GM12878 (cell line): ENCODE results near the gene PDGFD.

Source experiments
- RCOR1 ChIP-seq: conservative IDR thresholded peaks from 2 replicates; pipeline ENCODE4 v1.6.1; 2012; ENCODE audit warnings: low read depth, low read length, improper control_type of control experiment
- TF ChIP-seq, protein P1 (sequence below), 3 experiments: IDR thresholded peaks in 2 of 3; conservative IDR thresholded peaks in 1 of 3; 2 replicates each; pipeline ENCODE4 v1.5.1; 2011; ENCODE audit warnings: low read depth in 3 of 3, low read length in 3 of 3, mild to moderate bottlenecking in 3 of 3, control low read depth in 2 of 3, moderate library complexity in 2 of 3, inconsistent platforms in 1 of 3, mixed read lengths in 1 of 3; ENCODE audit not compliant: control insufficient read depth in 2 of 3, insufficient read depth in 1 of 3; ENCODE audit errors: extremely low read depth in 1 of 3

DNA sequence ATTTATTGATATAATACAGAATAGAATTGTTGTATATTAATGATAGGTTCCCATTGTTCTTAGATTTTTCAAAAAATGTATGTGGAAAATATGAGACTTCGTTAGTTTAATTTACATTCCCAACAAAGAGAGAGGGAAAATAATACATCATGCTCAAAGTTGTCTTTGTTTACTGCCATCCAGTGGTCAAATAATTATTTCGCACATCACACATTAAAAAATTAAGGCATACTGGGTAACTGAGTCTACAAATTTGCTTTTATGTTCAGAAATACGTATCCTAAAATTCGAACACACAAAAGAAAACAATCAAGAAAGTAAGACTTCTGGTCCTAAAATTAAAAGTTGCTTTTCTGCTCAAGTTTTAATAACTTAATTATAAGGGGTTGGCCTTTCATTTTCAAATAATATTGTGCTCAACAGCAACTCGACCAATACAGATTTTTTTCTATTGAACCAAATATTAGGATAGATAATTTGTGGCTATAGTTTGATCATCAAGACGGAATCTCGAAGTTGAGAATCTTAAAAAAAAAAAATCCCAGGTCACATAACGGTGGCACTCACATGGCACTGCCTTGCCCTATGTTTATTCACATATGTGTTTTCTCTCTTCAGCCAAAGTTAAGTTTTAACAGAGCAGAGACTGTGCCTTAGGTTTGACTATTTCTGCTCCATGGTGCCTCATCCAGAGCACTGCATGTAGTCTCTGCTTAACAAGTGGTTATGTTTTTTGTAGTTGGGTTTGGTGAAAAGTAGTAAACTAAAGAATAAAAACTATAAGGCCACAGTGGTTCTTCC, 12.3 kb downstream of the PDGFD start:
- TF ChIP-seq, protein P1, sequence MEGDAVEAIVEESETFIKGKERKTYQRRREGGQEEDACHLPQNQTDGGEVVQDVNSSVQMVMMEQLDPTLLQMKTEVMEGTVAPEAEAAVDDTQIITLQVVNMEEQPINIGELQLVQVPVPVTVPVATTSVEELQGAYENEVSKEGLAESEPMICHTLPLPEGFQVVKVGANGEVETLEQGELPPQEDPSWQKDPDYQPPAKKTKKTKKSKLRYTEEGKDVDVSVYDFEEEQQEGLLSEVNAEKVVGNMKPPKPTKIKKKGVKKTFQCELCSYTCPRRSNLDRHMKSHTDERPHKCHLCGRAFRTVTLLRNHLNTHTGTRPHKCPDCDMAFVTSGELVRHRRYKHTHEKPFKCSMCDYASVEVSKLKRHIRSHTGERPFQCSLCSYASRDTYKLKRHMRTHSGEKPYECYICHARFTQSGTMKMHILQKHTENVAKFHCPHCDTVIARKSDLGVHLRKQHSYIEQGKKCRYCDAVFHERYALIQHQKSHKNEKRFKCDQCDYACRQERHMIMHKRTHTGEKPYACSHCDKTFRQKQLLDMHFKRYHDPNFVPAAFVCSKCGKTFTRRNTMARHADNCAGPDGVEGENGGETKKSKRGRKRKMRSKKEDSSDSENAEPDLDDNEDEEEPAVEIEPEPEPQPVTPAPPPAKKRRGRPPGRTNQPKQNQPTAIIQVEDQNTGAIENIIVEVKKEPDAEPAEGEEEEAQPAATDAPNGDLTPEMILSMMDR (IDR thresholded peaks at IDR 0.05 in 2 of 3, conservative IDR thresholded peaks at IDR 0.05 in 1 of 3; ENCODE audit: control insufficient read depth in 2 of 3, extremely low read depth in 1 of 3, insufficient read depth in 1 of 3, low read depth in 3 of 3, low read length in 3 of 3): peak; percentile 16 to 45 (median 30); a peak in 3 of 6 replicates
- no peak for TF ChIP-seq RCOR1
